DND-41 (cell line): ENCODE measurements around the gene CCDC136.

Experiments used
- EZH2 ChIP-seq: IDR thresholded peaks from 3 replicates; pipeline ENCODE4 v1.6.1; 2012; ENCODE audit warnings: borderline replicate concordance, low read depth, mild to moderate bottlenecking, moderate library complexity, low read length, inconsistent platforms; ENCODE audit not compliant: severe bottlenecking
- TF ChIP-seq, protein P1 (sequence below): IDR thresholded peaks from 2 replicates; pipeline ENCODE4 v1.5.1; 2012; ENCODE audit warnings: borderline replicate concordance, low read length, moderate library complexity, mild to moderate bottlenecking; ENCODE audit not compliant: poor library complexity, severe bottlenecking; ENCODE audit errors: extremely low read depth

DNA sequence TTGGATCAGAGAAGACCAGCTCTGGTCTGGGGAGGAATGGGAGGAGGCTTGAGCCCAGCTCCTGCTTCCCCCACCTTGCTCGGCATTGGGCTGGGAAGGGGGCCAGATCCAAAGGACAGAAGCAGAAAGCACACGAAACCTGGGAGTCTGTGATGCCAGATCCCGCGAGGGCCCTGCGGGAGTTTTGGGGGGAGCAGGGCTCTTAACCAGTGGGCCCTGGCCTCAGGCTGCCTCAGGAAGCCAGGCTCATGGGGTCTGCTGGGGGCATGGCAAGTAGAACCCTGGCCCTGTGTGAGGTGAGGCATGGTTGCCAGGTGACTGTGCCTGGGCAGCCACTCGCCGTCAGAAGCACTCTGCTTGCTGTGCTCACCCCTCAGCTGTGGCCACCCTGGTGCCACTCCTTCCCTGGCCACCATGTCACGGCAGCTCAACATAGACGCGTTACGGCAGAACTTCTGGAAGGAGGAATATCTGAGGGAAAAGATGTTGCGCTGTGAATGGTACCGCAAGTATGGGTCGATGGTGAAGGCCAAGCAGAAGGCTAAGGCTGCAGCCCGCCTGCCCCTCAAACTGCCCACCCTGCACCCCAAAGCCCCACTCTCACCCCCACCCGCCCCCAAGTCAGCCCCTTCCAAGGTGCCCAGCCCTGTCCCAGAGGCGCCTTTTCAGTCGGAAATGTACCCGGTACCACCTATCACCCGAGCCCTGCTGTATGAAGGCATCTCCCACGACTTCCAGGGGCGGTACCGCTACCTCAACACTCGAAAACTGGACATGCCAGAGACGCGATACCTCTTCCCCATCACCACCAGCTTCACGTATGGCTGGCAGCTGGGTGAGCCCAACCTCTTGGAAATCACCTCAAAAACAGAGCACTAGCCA is 74.5 kb downstream of the CCDC136 start:
- TF ChIP-seq, protein P1, sequence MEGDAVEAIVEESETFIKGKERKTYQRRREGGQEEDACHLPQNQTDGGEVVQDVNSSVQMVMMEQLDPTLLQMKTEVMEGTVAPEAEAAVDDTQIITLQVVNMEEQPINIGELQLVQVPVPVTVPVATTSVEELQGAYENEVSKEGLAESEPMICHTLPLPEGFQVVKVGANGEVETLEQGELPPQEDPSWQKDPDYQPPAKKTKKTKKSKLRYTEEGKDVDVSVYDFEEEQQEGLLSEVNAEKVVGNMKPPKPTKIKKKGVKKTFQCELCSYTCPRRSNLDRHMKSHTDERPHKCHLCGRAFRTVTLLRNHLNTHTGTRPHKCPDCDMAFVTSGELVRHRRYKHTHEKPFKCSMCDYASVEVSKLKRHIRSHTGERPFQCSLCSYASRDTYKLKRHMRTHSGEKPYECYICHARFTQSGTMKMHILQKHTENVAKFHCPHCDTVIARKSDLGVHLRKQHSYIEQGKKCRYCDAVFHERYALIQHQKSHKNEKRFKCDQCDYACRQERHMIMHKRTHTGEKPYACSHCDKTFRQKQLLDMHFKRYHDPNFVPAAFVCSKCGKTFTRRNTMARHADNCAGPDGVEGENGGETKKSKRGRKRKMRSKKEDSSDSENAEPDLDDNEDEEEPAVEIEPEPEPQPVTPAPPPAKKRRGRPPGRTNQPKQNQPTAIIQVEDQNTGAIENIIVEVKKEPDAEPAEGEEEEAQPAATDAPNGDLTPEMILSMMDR = no peak
- no peak for TF ChIP-seq EZH2
